ENCODE data around the gene VPS52.
"Not testable (repeated sequence)": the region's sequence is repeated elsewhere in the genome, so short reads cannot be mapped to it uniquely, and the experiment has no call there.

VPS52 gene

GRCh38 chr6:33249732-33250630 lies 21.7 kb downstream of the VPS52 start:
- FAIRE-seq, result no peak

GRCh38 chr6:33248932-33249731 lies 22.5 kb downstream of the VPS52 start:
- peak; percentile 99 for FAIRE-seq

- no peak for FAIRE-seq
These were observed 23.1 kb downstream of the VPS52 start for GRCh38 chr6:33248643-33248931.

GRCh38 chr6:33247977-33248642 lies 23.6 kb downstream of the VPS52 start:
- no peak for FAIRE-seq

- no peak for FAIRE-seq
These were observed 28.2 kb downstream of the VPS52 start for GRCh38 chr6:33243476-33243875.

GRCh38 chr6:33241968-33242367 lies 29.7 kb downstream of the VPS52 start:
- FAIRE-seq, result no peak

- FAIRE-seq, result no peak
These were observed 33.9 kb downstream of the VPS52 start for GRCh38 chr6:33237741-33238140.

- no peak for FAIRE-seq
These were observed 34.8 kb downstream of the VPS52 start for GRCh38 chr6:33236852-33237251.

- no peak for FAIRE-seq
These were observed 35.3 kb downstream of the VPS52 start for GRCh38 chr6:33236328-33236727.

GRCh38 chr6:33235221-33235634 lies 36.4 kb downstream of the VPS52 start:
- FAIRE-seq, result no peak

- FAIRE-seq, result not testable (repeated sequence)
These were observed 45.1 kb downstream of the VPS52 start for GRCh38 chr6:33226503-33227120.

- no peak for FAIRE-seq
These were observed 54.0 kb downstream of the VPS52 start for GRCh38 chr6:33217681-33218080.

- no peak for FAIRE-seq
These were observed 54.4 kb downstream of the VPS52 start for GRCh38 chr6:33217246-33217645.

- FAIRE-seq, result no peak
These were observed 55.5 kb downstream of the VPS52 start for GRCh38 chr6:33216117-33216649.

GRCh38 chr6:33215271-33216116 lies 56.2 kb downstream of the VPS52 start:
- FAIRE-seq, result no peak

- no peak for FAIRE-seq
These were observed 57.7 kb downstream of the VPS52 start for GRCh38 chr6:33213989-33214335.

- no peak for FAIRE-seq
These were observed 58.3 kb downstream of the VPS52 start for GRCh38 chr6:33213166-33213988.

GRCh38 chr6:33212857-33213165 lies 58.9 kb downstream of the VPS52 start:
- FAIRE-seq, result no peak

- FAIRE-seq, result no peak
These were observed 59.8 kb downstream of the VPS52 start for GRCh38 chr6:33211666-33212422.

- FAIRE-seq, result no peak
These were observed 60.5 kb downstream of the VPS52 start for GRCh38 chr6:33211136-33211535.

Measured in G401.6 (cell line).